Measurements from ENCODE around the gene ADNP.

Gene ADNP

GRCh38 chr20:50854506-50855249 is 76.6 kb downstream of the ADNP start:
- no peaks in the 10 kb centered on the region for H3K4me1 ChIP-seq (ENCODE audit: control insufficient read depth in 5 of 5, insufficient read depth in 5 of 5, low read length in 5 of 5)
- H3K9me3 ChIP-seq (ENCODE audit: control insufficient read depth in 5 of 5, low read length in 5 of 5) = no peaks in the 10 kb centered on the region
- no peak overlapping the region for H3K9ac ChIP-seq (ENCODE audit: low read length in 5 of 5)
- H3K4me3 ChIP-seq (ENCODE audit: low read depth in 1 of 5, low read length in 5 of 5) = no peak overlapping the region
- H3K36me3 ChIP-seq (ENCODE audit: control insufficient read depth in 5 of 5, insufficient read depth in 5 of 5, low read length in 5 of 5) = no peaks in the 10 kb centered on the region
- no peak overlapping the region for H3K27ac ChIP-seq (ENCODE audit: low read depth, low read length)
- peaks cover 0 to 35% (median 25%) of the 10 kb centered on the region in 5 donors for H3K27me3 ChIP-seq (ENCODE audit: control insufficient read depth in 5 of 5, insufficient read depth in 4 of 5, low read length in 5 of 5)

GRCh38 chr20:50852085-50852484 is 79.2 kb downstream of the ADNP start:
- Histone ChIP-seq H3K27ac (ENCODE audit: low read depth, low read length) (no peak overlapping the region), H3K9me3 (ENCODE audit: control insufficient read depth in 5 of 5, low read length in 5 of 5) (no peaks in the 10 kb centered on the region), H3K4me3 (ENCODE audit: low read depth in 1 of 5, low read length in 5 of 5) (no peak overlapping the region), H3K4me1 (ENCODE audit: control insufficient read depth in 5 of 5, insufficient read depth in 5 of 5, low read length in 5 of 5) (peaks cover 0 to 14% (median 13%) of the 10 kb centered on the region in 5 donors), H3K9ac (ENCODE audit: low read length in 5 of 5) (no peak overlapping the region), H3K27me3 (ENCODE audit: control insufficient read depth in 5 of 5, insufficient read depth in 4 of 5, low read length in 5 of 5) (peaks cover 0 to 33% (median 25%) of the 10 kb centered on the region in 5 donors), H3K36me3 (ENCODE audit: control insufficient read depth in 5 of 5, insufficient read depth in 5 of 5, low read length in 5 of 5) (no peaks in the 10 kb centered on the region)

- Histone ChIP-seq H3K36me3 (ENCODE audit: control insufficient read depth in 5 of 5, insufficient read depth in 5 of 5, low read length in 5 of 5) (no peaks in the 10 kb centered on the region), H3K4me3 (ENCODE audit: low read depth in 1 of 5, low read length in 5 of 5) (no peak overlapping the region), H3K27ac (ENCODE audit: low read depth, low read length) (no peak overlapping the region), H3K27me3 (ENCODE audit: control insufficient read depth in 5 of 5, insufficient read depth in 4 of 5, low read length in 5 of 5) (peaks cover 0 to 28% (median 22%) of the 10 kb centered on the region in 5 donors), H3K4me1 (ENCODE audit: control insufficient read depth in 5 of 5, insufficient read depth in 5 of 5, low read length in 5 of 5) (peaks cover 0 to 14% (median 13%) of the 10 kb centered on the region in 5 donors), H3K9ac (ENCODE audit: low read length in 5 of 5) (no peak overlapping the region), H3K9me3 (ENCODE audit: control insufficient read depth in 5 of 5, low read length in 5 of 5) (no peaks in the 10 kb centered on the region)
These were observed 80.4 kb downstream of the ADNP start for GRCh38 chr20:50850721-50851286.

- H3K4me1 ChIP-seq (ENCODE audit: control insufficient read depth in 5 of 5, insufficient read depth in 5 of 5, low read length in 5 of 5) = peaks cover 0 to 14% (median 13%) of the 10 kb centered on the region in 5 donors
- peaks cover 0 to 10% (median 5%) of the 10 kb centered on the region in 5 donors for H3K27me3 ChIP-seq (ENCODE audit: control insufficient read depth in 5 of 5, insufficient read depth in 4 of 5, low read length in 5 of 5)
- no peaks in the 10 kb centered on the region for H3K36me3 ChIP-seq (ENCODE audit: control insufficient read depth in 5 of 5, insufficient read depth in 5 of 5, low read length in 5 of 5)
- peak overlapping the region in 1 of 5 donors; percentile 38 for H3K9ac ChIP-seq (ENCODE audit: low read length in 5 of 5)
- H3K27ac ChIP-seq (ENCODE audit: low read depth, low read length) = no peak overlapping the region
- H3K4me3 ChIP-seq (ENCODE audit: low read depth in 1 of 5, low read length in 5 of 5) = peak overlapping the region in 4 of 5 donors; percentile 5 to 42 (median 28)
- no peaks in the 10 kb centered on the region for H3K9me3 ChIP-seq (ENCODE audit: control insufficient read depth in 5 of 5, low read length in 5 of 5)
These were observed 82.2 kb downstream of the ADNP start for GRCh38 chr20:50848846-50849673.

DNA sequence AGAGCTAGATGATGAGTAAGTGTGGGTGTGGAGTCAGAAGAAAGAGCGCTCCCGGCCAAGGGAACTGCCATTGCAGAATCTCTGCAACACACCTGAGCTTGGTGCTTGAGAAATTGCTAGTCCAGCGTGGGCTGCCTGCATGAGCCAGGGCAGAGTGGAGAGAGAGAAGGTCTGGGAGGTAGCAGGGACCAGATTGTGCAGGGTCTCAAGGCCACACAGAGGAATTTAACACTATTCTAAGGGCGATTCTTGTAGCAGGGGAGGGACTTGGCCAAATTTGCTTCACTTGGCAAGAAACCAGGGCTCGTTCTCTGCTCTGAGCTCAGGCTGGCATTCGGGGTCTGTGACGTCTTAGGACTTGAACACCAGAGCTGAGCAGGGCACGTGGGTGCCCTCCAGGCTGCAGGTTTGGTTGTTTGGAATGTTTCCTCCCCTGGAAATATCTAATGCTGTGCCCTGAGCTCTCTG is 82.9 kb downstream of the ADNP start:
- Histone ChIP-seq H3K9me3 (ENCODE audit: control insufficient read depth in 5 of 5, low read length in 5 of 5) (no peaks in the 10 kb centered on the region), H3K36me3 (ENCODE audit: control insufficient read depth in 5 of 5, insufficient read depth in 5 of 5, low read length in 5 of 5) (no peaks in the 10 kb centered on the region), H3K4me1 (ENCODE audit: control insufficient read depth in 5 of 5, insufficient read depth in 5 of 5, low read length in 5 of 5) (peaks cover 0 to 14% (median 13%) of the 10 kb centered on the region in 5 donors), H3K9ac (ENCODE audit: low read length in 5 of 5) (peak overlapping the region in 1 of 5 donors; percentile 38), H3K4me3 (ENCODE audit: low read depth in 1 of 5, low read length in 5 of 5) (peak overlapping the region; percentile 5 to 42 (median 23)), H3K27me3 (ENCODE audit: control insufficient read depth in 5 of 5, insufficient read depth in 4 of 5, low read length in 5 of 5) (peaks cover 0 to 10% (median 5%) of the 10 kb centered on the region in 5 donors), H3K27ac (ENCODE audit: low read depth, low read length) (no peak overlapping the region)

GRCh38 chr20:50845566-50846215 is 85.5 kb downstream of the ADNP start:
- H3K9me3 ChIP-seq (ENCODE audit: control insufficient read depth in 5 of 5, low read length in 5 of 5) = no peaks in the 10 kb centered on the region
- no peak overlapping the region for H3K4me3 ChIP-seq (ENCODE audit: low read depth in 1 of 5, low read length in 5 of 5)
- H3K27me3 ChIP-seq (ENCODE audit: control insufficient read depth in 5 of 5, insufficient read depth in 4 of 5, low read length in 5 of 5) = peaks cover 0 to 5% (median 2%) of the 10 kb centered on the region in 5 donors
- H3K27ac ChIP-seq (ENCODE audit: low read depth, low read length) = no peak overlapping the region
- H3K9ac ChIP-seq (ENCODE audit: low read length in 5 of 5) = no peak overlapping the region
- no peaks in the 10 kb centered on the region for H3K36me3 ChIP-seq (ENCODE audit: control insufficient read depth in 5 of 5, insufficient read depth in 5 of 5, low read length in 5 of 5)
- peaks cover 0 to 14% (median 13%) of the 10 kb centered on the region in 5 donors for H3K4me1 ChIP-seq (ENCODE audit: control insufficient read depth in 5 of 5, insufficient read depth in 5 of 5, low read length in 5 of 5)

DNA sequence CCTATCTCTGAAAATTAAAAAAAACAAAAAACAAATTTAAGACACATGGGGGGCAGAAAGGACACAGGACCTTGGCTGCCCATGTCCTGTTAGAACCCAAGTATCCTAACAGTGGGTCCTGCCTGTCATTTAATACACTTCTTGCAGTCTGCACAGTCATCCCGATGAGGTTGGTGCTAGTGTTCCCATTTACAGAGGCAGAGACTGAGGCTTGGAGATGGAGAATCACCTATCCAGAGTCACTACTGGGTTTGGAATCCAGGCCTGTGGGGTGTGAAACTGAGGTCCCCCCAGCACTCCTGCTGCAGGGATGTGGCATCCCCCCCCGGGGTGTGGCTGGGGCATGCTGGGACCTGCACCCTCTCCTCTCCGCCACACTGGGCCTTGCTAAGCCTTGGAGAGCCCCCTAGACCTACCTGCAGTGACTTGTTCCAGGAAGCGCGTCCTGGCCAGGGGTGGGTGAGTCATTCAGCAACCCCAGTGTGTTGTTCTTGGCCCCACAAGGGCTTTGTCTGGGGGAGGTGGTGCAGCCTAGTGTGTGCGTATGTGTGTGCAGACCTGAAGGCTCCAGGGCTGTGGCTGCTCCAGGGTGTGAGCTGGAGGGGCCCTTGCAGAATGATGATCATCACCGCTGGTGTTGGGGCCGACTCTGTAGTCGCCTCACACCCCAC is 86.7 kb downstream of the ADNP start:
- peaks cover 0 to 14% (median 13%) of the 10 kb centered on the region in 5 donors for H3K4me1 ChIP-seq (ENCODE audit: control insufficient read depth in 5 of 5, insufficient read depth in 5 of 5, low read length in 5 of 5)
- no peak overlapping the region for H3K4me3 ChIP-seq (ENCODE audit: low read depth in 1 of 5, low read length in 5 of 5)
- no peak overlapping the region for H3K9ac ChIP-seq (ENCODE audit: low read length in 5 of 5)

GRCh38 chr20:50843331-50844276 is 87.6 kb downstream of the ADNP start:
- Histone ChIP-seq H3K27ac (ENCODE audit: low read depth, low read length) (no peak overlapping the region), H3K4me3 (ENCODE audit: low read depth in 1 of 5, low read length in 5 of 5) (no peak overlapping the region), H3K9me3 (ENCODE audit: control insufficient read depth in 5 of 5, low read length in 5 of 5) (no peaks in the 10 kb centered on the region), H3K4me1 (ENCODE audit: control insufficient read depth in 5 of 5, insufficient read depth in 5 of 5, low read length in 5 of 5) (peaks cover 0 to 5% (median 4%) of the 10 kb centered on the region in 5 donors), H3K9ac (ENCODE audit: low read length in 5 of 5) (no peak overlapping the region), H3K27me3 (ENCODE audit: control insufficient read depth in 5 of 5, insufficient read depth in 4 of 5, low read length in 5 of 5) (no peaks in the 10 kb centered on the region), H3K36me3 (ENCODE audit: control insufficient read depth in 5 of 5, insufficient read depth in 5 of 5, low read length in 5 of 5) (no peaks in the 10 kb centered on the region)

More for the DNA sequence above, 86.7 kb downstream of the ADNP start:
- H3K9me3 ChIP-seq (ENCODE audit: control insufficient read depth in 5 of 5, low read length in 5 of 5) = no peaks in the 10 kb centered on the region
- H3K27me3 ChIP-seq (ENCODE audit: control insufficient read depth in 5 of 5, insufficient read depth in 4 of 5, low read length in 5 of 5) = peaks cover 0 to 5% (median 2%) of the 10 kb centered on the region in 5 donors
- H3K36me3 ChIP-seq (ENCODE audit: control insufficient read depth in 5 of 5, insufficient read depth in 5 of 5, low read length in 5 of 5) = no peaks in the 10 kb centered on the region
- no peak overlapping the region for H3K27ac ChIP-seq (ENCODE audit: low read depth, low read length)
